NCI-H2029 (cell line): ENCODE data around the gene RALGPS1.

Experiments
- DNase-seq: peaks from one replicate; lab custom pipeline; 2025; lab: John Stamatoyannopoulos, UW

The RALGPS1 gene

GRCh38 chr9:127205952-127206351 is 291.4 kb downstream of the RALGPS1 start:
- no peak for DNase-seq

GRCh38 chr9:127206666-127207065 is 292.1 kb downstream of the RALGPS1 start:
- no peak for DNase-seq

GRCh38 chr9:127207734-127208410 is 293.3 kb downstream of the RALGPS1 start:
- no peak for DNase-seq

GRCh38 chr9:127208416-127208815 is 293.8 kb downstream of the RALGPS1 start:
- no peak for DNase-seq

GRCh38 chr9:127209220-127209619 is 294.6 kb downstream of the RALGPS1 start:
- no peak for DNase-seq

- no peak for DNase-seq
Measured at GRCh38 chr9:127209948-127210640, 295.5 kb downstream of the RALGPS1 start.

- DNase-seq, result no peak
Measured at GRCh38 chr9:127210851-127211730, 296.5 kb downstream of the RALGPS1 start.

- no peak for DNase-seq
Measured at GRCh38 chr9:127211983-127212382, 297.4 kb downstream of the RALGPS1 start.

GRCh38 chr9:127212453-127212852 is 297.9 kb downstream of the RALGPS1 start:
- no peak for DNase-seq

GRCh38 chr9:127213859-127214258 is 299.3 kb downstream of the RALGPS1 start:
- DNase-seq, result no peak

- DNase-seq, result peak; percentile 69
Measured at GRCh38 chr9:127214421-127215267, 300.1 kb downstream of the RALGPS1 start.

- DNase-seq, result no peak
Measured at GRCh38 chr9:127215268-127216209, 301.0 kb downstream of the RALGPS1 start.

GRCh38 chr9:127216210-127216887 is 301.8 kb downstream of the RALGPS1 start:
- DNase-seq, result no peak

GRCh38 chr9:127216888-127217217 is 302.3 kb downstream of the RALGPS1 start:
- DNase-seq, result no peak

GRCh38 chr9:127218818-127219217 is 304.2 kb downstream of the RALGPS1 start:
- DNase-seq, result no peak

- no peak for DNase-seq
Measured at GRCh38 chr9:127219520-127219919, 304.9 kb downstream of the RALGPS1 start.

GRCh38 chr9:127221695-127222094 is 307.1 kb downstream of the RALGPS1 start:
- DNase-seq, result no peak

- no peak for DNase-seq
Measured at GRCh38 chr9:127222388-127223095, 308.0 kb downstream of the RALGPS1 start.

GRCh38 chr9:127223266-127223665 is 308.7 kb downstream of the RALGPS1 start:
- no peak for DNase-seq

- DNase-seq, result no peak
Measured at GRCh38 chr9:127223810-127224177, 309.2 kb downstream of the RALGPS1 start.
